HAP-1 (cell line): ENCODE results near the gene RMND5B.

Experiments used
- DNase-seq, 2 experiments: peaks; one replicate each; pipeline ENCODE4 v3.0.0-alpha.2; 2016 to 2020; ENCODE audit warnings: low spot score in 2 of 2
- H3K27me3 ChIP-seq: fragments of 250-450 bp; sonication (Bioruptor Pico); 2 replicates; pipeline ENCODE4 v1.5.1; 2020; ENCODE audit warnings: low read depth, mild to moderate bottlenecking, moderate library complexity
- H3K36me3 ChIP-seq: fragments of 250-450 bp; sonication (Bioruptor Pico); replicated peaks from 2 replicates; pipeline ENCODE4 v1.5.1; 2020; ENCODE audit warnings: mild to moderate bottlenecking
- H3K4me1 ChIP-seq: fragments of 250-450 bp; sonication (Bioruptor Pico); 2 replicates; pipeline ENCODE4 v1.5.1; 2020; ENCODE audit warnings: mild to moderate bottlenecking
- H3K4me3 ChIP-seq: fragments of 250-450 bp; sonication (Bioruptor Pico); 2 replicates; pipeline ENCODE4 v1.5.1; 2020; ENCODE audit warnings: mild to moderate bottlenecking, moderate library complexity
- H3K9me3 ChIP-seq: fragments of 250-450 bp; sonication (Bioruptor Pico); 2 replicates; pipeline ENCODE4 v1.5.1; 2020; ENCODE audit warnings: mild to moderate bottlenecking, moderate library complexity
- in situ Hi-C: fragments of 300-500 bp; cut with MboI; formaldehyde crosslinking; loops from 3 replicates; pipeline ENCODE4 v1.14.3; 2020; ENCODE audit warnings: low sequenced_read_pairs, inconsistent platforms, mixed read lengths

RMND5B gene

GRCh38 chr5:178198706-178199105, 67.9 kb downstream of the RMND5B start:
- Histone ChIP-seq H3K27me3 (peaks cover 3% of the 10 kb centered on the region; the same call in 1 of the 2 replicates), H3K9me3 (no peaks in the 10 kb centered on the region), H3K4me3 (no peak overlapping the region), H3K4me1 (no peaks in the 10 kb centered on the region; the same call in 1 of the 2 replicates), H3K36me3 (no peaks in the 10 kb centered on the region)
- in situ Hi-C loops, result no loop called here
- DNase-seq, result no peak

GRCh38 chr5:178199581-178200434, 69.0 kb downstream of the RMND5B start:
- H3K4me1 ChIP-seq, result no peaks in the 10 kb centered on the region; the same call in 1 of the 2 replicates
- no peak for DNase-seq
- no peak overlapping the region for H3K4me3 ChIP-seq
- H3K27me3 ChIP-seq, result no peaks in the 10 kb centered on the region
- peaks cover 4% of the 10 kb centered on the region for H3K36me3 ChIP-seq
- no peaks in the 10 kb centered on the region for H3K9me3 ChIP-seq
- in situ Hi-C loops, result no loop called here
